HepG2 (cell line): ENCODE results near the gene LYRM2. TPM values are rescaled to one million over a fixed set of nuclear protein-coding genes. Genes with fewer than 3 reads are reported as not detected.

Experiments used
- ERF ChIP-seq: IDR thresholded peaks from 2 replicates; pipeline ENCODE4 v1.6.1; 2018; ENCODE audit warnings: missing biosample characterization, missing genetic modification reagents
- ETV5 ChIP-seq: IDR thresholded peaks from 2 replicates; pipeline ENCODE4 v1.6.1; 2018; ENCODE audit warnings: missing biosample characterization, missing genetic modification reagents, inconsistent platforms, borderline replicate concordance
- FOXA3 ChIP-seq: IDR thresholded peaks from 2 replicates; pipeline ENCODE4 v1.6.1; 2016; ENCODE audit warnings: missing genetic modification reagents, missing compliant biosample characterization
- PHF8 ChIP-seq: sonication (generic); formaldehyde crosslinking; IDR thresholded peaks from 2 replicates; pipeline ENCODE4 v1.5.0; 2020; ENCODE audit warnings: missing genetic modification reagents
- POGZ ChIP-seq: sonication (generic); formaldehyde crosslinking; IDR thresholded peaks from 2 replicates; pipeline ENCODE4 v1.4.0; 2020; ENCODE audit warnings: mild to moderate bottlenecking, missing genetic modification reagents
- PPARG ChIP-seq: conservative IDR thresholded peaks from 2 replicates; pipeline ENCODE4 v1.6.1; 2016; ENCODE audit warnings: missing biosample characterization, missing genetic modification reagents
- SALL1 ChIP-seq: sonication (generic); formaldehyde crosslinking; IDR thresholded peaks from 2 replicates; pipeline ENCODE4 v1.8.0; 2022; ENCODE audit warnings: mild to moderate bottlenecking, missing genetic modification reagents
- SOX5 ChIP-seq: IDR thresholded peaks from 2 replicates; pipeline ENCODE4 v1.6.1; 2016; ENCODE audit warnings: borderline replicate concordance
- TBX2 ChIP-seq: sonication (generic); formaldehyde crosslinking; IDR thresholded peaks from 2 replicates; pipeline ENCODE4 v1.5.0; 2020; ENCODE audit warnings: missing genetic modification reagents, mild to moderate bottlenecking, borderline replicate concordance
- ZMYM4 ChIP-seq: sonication (generic); formaldehyde crosslinking; IDR thresholded peaks from 2 replicates; pipeline ENCODE4 v1.8.1; 2023; ENCODE audit warnings: mild to moderate bottlenecking, missing genetic modification reagents
- polyA plus RNA-seq, 8 experiments: library from polyadenylated mRNA; depleted of rRNA in 3 of 8; stranded (reverse) in 7 of 8; unstranded in 1 of 8; fragments of >200 nt; fragmentation: Illumina TruSeq in 4 of 8; extraction: Trizol in 4 of 8; gene quantifications; 2 replicates each; pipeline versions ENCODE4 v1.2.1 to v1.2.3, GENCODE V29; 2011 to 2016; ENCODE audit warnings: low read depth in 4 of 8, missing spikeins in 1 of 8, mixed read lengths in 1 of 8; ENCODE audit not compliant: insufficient read depth in 1 of 8
- total RNA-seq, 5 experiments: library from RNA; depleted of rRNA; stranded (reverse); fragments of >200 nt; fragmentation: Illumina TruSeq; extraction: Trizol; gene quantifications; 2 replicates each; pipeline ENCODE4 v1.2.3, GENCODE V29; 2016; ENCODE audit warnings: low read depth in 1 of 5
- TF ChIP-seq, protein P1 (sequence below): sonication (generic); formaldehyde crosslinking; IDR thresholded peaks from 2 replicates; pipeline ENCODE4 v1.5.1; 2020; ENCODE audit warnings: mild to moderate bottlenecking, missing genetic modification reagents, borderline replicate concordance
- TF ChIP-seq, protein P2 (sequence below): sonication (generic); formaldehyde crosslinking; IDR thresholded peaks from 2 replicates; pipeline ENCODE4 v1.8.1; 2023; ENCODE audit warnings: mild to moderate bottlenecking, moderate library complexity, missing genetic modification reagents
- TF ChIP-seq, protein P3 (sequence below): IDR thresholded peaks from 2 replicates; pipeline ENCODE4 v1.6.1; 2016; ENCODE audit warnings: missing compliant biosample characterization, missing genetic modification reagents, borderline replicate concordance
- TF ChIP-seq, protein P4 (sequence below): sonication (generic); formaldehyde crosslinking; IDR thresholded peaks from 2 replicates; pipeline ENCODE4 v1.4.0; 2020; ENCODE audit warnings: low read depth, mild to moderate bottlenecking, missing genetic modification reagents
- TF ChIP-seq, protein P5 (sequence below): sonication (generic); formaldehyde crosslinking; IDR thresholded peaks from 2 replicates; pipeline ENCODE4 v1.4.0; 2020; ENCODE audit warnings: missing genetic modification reagents
- TF ChIP-seq, protein P6 (sequence below): IDR thresholded peaks from 2 replicates; pipeline ENCODE4 v1.6.1; 2016; ENCODE audit warnings: missing compliant biosample characterization, missing genetic modification reagents, borderline replicate concordance

LYRM2 gene
- total and polyA plus RNA-seq, 2 of the 13 experiments (the other 11 are each of a cell fraction or from before 2014, with no cell fraction given) = 17.8 to 32.6 TPM

DNA sequence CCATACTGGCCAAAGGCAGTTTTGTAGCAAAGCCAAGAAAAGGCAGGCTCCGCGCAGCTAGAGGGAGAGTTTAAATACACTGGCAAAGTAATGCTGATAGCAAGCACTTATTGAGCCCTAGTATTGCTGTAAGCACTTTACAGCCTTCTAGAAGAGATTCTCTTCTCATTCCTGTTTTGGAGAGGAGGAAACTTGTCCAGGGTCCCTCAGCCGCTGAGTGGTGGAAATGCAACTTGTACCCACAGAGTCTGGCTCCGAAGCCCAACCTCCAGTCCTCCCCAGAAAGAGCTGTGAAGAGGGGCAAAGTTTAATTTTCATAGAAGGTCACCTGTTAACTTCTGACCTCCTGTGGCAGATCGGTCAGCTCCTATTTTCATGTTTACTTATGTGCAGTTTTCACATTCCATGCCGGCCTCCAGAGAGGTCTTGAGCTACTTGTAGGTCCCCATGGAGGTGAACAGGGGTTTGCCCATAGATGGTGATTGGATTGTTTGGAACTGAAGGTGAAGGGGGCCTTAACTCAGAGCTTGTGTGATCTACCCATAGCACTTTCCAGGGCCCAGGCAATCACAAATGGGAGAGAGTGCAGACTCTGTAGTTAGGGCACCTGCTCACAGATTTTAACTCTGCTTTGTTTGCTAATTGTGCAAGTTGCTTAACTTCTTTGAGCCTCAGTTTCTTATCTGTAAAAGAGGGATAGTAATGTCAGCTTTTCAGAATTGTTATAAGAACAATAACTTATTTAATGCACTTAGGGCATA is 70.7 kb downstream of the LYRM2 start (continued):
- TF ChIP-seq, protein P1, sequence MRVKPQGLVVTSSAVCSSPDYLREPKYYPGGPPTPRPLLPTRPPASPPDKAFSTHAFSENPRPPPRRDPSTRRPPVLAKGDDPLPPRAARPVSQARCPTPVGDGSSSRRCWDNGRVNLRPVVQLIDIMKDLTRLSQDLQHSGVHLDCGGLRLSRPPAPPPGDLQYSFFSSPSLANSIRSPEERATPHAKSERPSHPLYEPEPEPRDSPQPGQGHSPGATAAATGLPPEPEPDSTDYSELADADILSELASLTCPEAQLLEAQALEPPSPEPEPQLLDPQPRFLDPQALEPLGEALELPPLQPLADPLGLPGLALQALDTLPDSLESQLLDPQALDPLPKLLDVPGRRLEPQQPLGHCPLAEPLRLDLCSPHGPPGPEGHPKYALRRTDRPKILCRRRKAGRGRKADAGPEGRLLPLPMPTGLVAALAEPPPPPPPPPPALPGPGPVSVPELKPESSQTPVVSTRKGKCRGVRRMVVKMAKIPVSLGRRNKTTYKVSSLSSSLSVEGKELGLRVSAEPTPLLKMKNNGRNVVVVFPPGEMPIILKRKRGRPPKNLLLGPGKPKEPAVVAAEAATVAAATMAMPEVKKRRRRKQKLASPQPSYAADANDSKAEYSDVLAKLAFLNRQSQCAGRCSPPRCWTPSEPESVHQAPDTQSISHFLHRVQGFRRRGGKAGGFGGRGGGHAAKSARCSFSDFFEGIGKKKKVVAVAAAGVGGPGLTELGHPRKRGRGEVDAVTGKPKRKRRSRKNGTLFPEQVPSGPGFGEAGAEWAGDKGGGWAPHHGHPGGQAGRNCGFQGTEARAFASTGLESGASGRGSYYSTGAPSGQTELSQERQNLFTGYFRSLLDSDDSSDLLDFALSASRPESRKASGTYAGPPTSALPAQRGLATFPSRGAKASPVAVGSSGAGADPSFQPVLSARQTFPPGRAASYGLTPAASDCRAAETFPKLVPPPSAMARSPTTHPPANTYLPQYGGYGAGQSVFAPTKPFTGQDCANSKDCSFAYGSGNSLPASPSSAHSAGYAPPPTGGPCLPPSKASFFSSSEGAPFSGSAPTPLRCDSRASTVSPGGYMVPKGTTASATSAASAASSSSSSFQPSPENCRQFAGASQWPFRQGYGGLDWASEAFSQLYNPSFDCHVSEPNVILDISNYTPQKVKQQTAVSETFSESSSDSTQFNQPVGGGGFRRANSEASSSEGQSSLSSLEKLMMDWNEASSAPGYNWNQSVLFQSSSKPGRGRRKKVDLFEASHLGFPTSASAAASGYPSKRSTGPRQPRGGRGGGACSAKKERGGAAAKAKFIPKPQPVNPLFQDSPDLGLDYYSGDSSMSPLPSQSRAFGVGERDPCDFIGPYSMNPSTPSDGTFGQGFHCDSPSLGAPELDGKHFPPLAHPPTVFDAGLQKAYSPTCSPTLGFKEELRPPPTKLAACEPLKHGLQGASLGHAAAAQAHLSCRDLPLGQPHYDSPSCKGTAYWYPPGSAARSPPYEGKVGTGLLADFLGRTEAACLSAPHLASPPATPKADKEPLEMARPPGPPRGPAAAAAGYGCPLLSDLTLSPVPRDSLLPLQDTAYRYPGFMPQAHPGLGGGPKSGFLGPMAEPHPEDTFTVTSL = 0 out of 2 replicates have a peak, but pooled peaks have one; percentile 50
- TF ChIP-seq, protein P2, sequence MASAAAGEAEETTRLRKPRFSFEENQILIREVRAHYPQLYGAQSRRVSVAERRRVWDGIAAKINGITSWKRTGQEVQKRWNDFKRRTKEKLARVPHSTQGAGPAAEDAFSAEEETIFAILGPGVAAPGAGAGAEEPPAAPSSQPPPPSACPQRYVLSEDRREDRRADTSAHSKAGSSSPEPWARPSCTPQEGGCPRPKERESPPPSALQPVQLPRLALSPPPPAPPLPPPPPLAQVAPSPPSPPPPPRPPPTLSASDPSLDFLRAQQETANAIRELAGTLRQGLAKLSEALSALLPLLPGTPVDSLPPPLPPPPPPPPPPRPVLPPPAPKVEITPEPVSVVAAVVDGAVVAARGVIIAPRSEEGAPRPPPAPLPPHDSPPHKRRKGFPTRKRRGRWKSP (CRISPR knock-in tag) = 0 out of 2 replicates have a peak, but pooled peaks have one; percentile 45
- TF ChIP-seq PHF8 (no peak), POGZ (CRISPR knock-in tag) (peak; percentile 67), TBX2 (CRISPR knock-in tag) (peak; percentile 30; the same call in 1 of the 2 replicates), ETV5 (CRISPR knock-in tag) (no peak), PPARG (CRISPR knock-in tag) (peak; percentile 76), SALL1 (CRISPR knock-in tag) (peak; percentile 62), SOX5 (CRISPR knock-in tag) (peak; percentile 20; the same call in 1 of the 2 replicates), ZMYM4 (peak; percentile 71), ERF (CRISPR knock-in tag) (0 out of 2 replicates have a peak, but pooled peaks have one; percentile 29), FOXA3 (peak; percentile 73)
- TF ChIP-seq, protein P3, sequence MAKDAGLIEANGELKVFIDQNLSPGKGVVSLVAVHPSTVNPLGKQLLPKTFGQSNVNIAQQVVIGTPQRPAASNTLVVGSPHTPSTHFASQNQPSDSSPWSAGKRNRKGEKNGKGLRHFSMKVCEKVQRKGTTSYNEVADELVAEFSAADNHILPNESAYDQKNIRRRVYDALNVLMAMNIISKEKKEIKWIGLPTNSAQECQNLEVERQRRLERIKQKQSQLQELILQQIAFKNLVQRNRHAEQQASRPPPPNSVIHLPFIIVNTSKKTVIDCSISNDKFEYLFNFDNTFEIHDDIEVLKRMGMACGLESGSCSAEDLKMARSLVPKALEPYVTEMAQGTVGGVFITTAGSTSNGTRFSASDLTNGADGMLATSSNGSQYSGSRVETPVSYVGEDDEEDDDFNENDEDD (CRISPR knock-in tag) = no peak
- TF ChIP-seq, protein P4, sequence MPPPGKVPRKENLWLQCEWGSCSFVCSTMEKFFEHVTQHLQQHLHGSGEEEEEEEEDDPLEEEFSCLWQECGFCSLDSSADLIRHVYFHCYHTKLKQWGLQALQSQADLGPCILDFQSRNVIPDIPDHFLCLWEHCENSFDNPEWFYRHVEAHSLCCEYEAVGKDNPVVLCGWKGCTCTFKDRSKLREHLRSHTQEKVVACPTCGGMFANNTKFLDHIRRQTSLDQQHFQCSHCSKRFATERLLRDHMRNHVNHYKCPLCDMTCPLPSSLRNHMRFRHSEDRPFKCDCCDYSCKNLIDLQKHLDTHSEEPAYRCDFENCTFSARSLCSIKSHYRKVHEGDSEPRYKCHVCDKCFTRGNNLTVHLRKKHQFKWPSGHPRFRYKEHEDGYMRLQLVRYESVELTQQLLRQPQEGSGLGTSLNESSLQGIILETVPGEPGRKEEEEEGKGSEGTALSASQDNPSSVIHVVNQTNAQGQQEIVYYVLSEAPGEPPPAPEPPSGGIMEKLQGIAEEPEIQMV (CRISPR knock-in tag) = no peak
- TF ChIP-seq, protein P5, sequence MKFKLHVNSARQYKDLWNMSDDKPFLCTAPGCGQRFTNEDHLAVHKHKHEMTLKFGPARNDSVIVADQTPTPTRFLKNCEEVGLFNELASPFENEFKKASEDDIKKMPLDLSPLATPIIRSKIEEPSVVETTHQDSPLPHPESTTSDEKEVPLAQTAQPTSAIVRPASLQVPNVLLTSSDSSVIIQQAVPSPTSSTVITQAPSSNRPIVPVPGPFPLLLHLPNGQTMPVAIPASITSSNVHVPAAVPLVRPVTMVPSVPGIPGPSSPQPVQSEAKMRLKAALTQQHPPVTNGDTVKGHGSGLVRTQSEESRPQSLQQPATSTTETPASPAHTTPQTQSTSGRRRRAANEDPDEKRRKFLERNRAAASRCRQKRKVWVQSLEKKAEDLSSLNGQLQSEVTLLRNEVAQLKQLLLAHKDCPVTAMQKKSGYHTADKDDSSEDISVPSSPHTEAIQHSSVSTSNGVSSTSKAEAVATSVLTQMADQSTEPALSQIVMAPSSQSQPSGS (CRISPR knock-in tag) = peak; percentile 42; the same call in 1 of the 2 replicates
- TF ChIP-seq, protein P6, sequence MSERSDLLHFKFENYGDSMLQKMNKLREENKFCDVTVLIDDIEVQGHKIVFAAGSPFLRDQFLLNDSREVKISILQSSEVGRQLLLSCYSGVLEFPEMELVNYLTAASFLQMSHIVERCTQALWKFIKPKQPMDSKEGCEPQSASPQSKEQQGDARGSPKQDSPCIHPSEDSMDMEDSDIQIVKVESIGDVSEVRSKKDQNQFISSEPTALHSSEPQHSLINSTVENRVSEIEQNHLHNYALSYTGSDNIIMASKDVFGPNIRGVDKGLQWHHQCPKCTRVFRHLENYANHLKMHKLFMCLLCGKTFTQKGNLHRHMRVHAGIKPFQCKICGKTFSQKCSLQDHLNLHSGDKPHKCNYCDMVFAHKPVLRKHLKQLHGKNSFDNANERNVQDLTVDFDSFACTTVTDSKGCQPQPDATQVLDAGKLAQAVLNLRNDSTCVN = peak; percentile 60; the same call in 1 of the 2 replicates
